Activated CD8-positive, alpha-beta T cell treated with anti-CD3 and anti-CD28 coated beads for 36 hours (primary cell): Measurements from ENCODE around the gene GJD4. TPM values are rescaled to one million over a fixed set of nuclear protein-coding genes. Genes with fewer than 3 reads are reported as not detected.

Source experiments
- ATAC-seq: fragments of 200-7000 bp; cut with Tn5 transposase; one replicate; pipeline ENCODE4 v1.10.0; 2021; ENCODE audit warnings: mild to moderate bottlenecking, moderate library complexity
- CTCF ChIA-PET: fragments of 350-600 bp; sonication (Branson Sonifier 250); formaldehyde crosslinking; loops from one replicate; lab custom pipeline; 2021; ENCODE audit warnings: antibody characterized with exemption; lab: Charles Lee
- POLR2A ChIA-PET: fragments of 350-600 bp; sonication (Branson Sonifier 250); formaldehyde crosslinking; loops from one replicate; lab custom pipeline; 2021; ENCODE audit warnings: antibody characterized with exemption; lab: Charles Lee
- DNase-seq: peaks from one replicate; pipeline ENCODE4 v3.0.0-alpha.2; 2020
- H3K27ac Mint-ChIP-seq: one replicate; pipeline ENCODE4 v1.8.0; 2021; ENCODE audit warnings: mild to moderate bottlenecking, mixed read lengths
- H3K27me3 Mint-ChIP-seq: one replicate; pipeline ENCODE4 v1.8.0; 2021; ENCODE audit warnings: mixed read lengths
- H3K36me3 Mint-ChIP-seq: one replicate; pipeline ENCODE4 v1.8.0; 2021; ENCODE audit warnings: low read depth, mixed read lengths
- H3K4me1 Mint-ChIP-seq: one replicate; pipeline ENCODE4 v1.8.0; 2021; ENCODE audit warnings: low read depth, mixed read lengths
- H3K4me3 Mint-ChIP-seq: one replicate; pipeline ENCODE4 v1.8.0; 2021; ENCODE audit warnings: mild to moderate bottlenecking, moderate library complexity, mixed read lengths
- H3K9me3 Mint-ChIP-seq: one replicate; pipeline ENCODE4 v1.8.0; 2021; ENCODE audit warnings: mixed read lengths
- intact Hi-C: fragments of 100-400 bp; cut with micrococcal nuclease; formaldehyde crosslinking; loops from one replicate; pipeline ENCODE4 v1.10.0; 2022
- total RNA-seq, 2 experiments: library from RNA; stranded (reverse); gene quantifications; one replicate each; pipeline ENCODE4 v1.2.3, GENCODE V29; 2021
- TF ChIP-seq, protein P1 (sequence below): fragments of 200-600 bp; IDR thresholded peaks from one replicate; pipeline ENCODE4 v1.8.0; 2022; ENCODE audit warnings: antibody characterized with exemption, mild to moderate bottlenecking

The GJD4 gene
- total RNA-seq, 2 experiments from 2014 or later = not detected

- intact Hi-C loops = no loop called here
- Mint-ChIP-seq H3K4me3 (no peak overlapping the region), H3K27ac (no peak overlapping the region), H3K27me3 (peaks cover 6% of the 10 kb centered on the region), H3K4me1 (no peaks in the 10 kb centered on the region), H3K36me3 (no peaks in the 10 kb centered on the region), H3K9me3 (peaks cover 6% of the 10 kb centered on the region)
- DNase-seq (no peak), ATAC-seq (no peak)
- CTCF ChIA-PET = no interaction called here
- TF ChIP-seq, protein P1, sequence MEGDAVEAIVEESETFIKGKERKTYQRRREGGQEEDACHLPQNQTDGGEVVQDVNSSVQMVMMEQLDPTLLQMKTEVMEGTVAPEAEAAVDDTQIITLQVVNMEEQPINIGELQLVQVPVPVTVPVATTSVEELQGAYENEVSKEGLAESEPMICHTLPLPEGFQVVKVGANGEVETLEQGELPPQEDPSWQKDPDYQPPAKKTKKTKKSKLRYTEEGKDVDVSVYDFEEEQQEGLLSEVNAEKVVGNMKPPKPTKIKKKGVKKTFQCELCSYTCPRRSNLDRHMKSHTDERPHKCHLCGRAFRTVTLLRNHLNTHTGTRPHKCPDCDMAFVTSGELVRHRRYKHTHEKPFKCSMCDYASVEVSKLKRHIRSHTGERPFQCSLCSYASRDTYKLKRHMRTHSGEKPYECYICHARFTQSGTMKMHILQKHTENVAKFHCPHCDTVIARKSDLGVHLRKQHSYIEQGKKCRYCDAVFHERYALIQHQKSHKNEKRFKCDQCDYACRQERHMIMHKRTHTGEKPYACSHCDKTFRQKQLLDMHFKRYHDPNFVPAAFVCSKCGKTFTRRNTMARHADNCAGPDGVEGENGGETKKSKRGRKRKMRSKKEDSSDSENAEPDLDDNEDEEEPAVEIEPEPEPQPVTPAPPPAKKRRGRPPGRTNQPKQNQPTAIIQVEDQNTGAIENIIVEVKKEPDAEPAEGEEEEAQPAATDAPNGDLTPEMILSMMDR = no peak
- POLR2A ChIA-PET = no interaction called here
Observed at GRCh38 chr10:35581655-35582054, 23.5 kb upstream of the GJD4 start.

- POLR2A ChIA-PET = no interaction called here
- no peak for ATAC-seq
- H3K27me3 Mint-ChIP-seq = peaks cover 6% of the 10 kb centered on the region
- H3K9me3 Mint-ChIP-seq = no peaks in the 10 kb centered on the region
- no peak overlapping the region for H3K27ac Mint-ChIP-seq
- TF ChIP-seq, protein P1 = no peak
- no peaks in the 10 kb centered on the region for H3K4me1 Mint-ChIP-seq
- CTCF ChIA-PET = interaction anchor here (1.8 kb wide), 1 partner anchor 22 kb away, joined by 8 read pairs; no protein-coding TSS in a partner anchor
- no peak for DNase-seq
- H3K36me3 Mint-ChIP-seq = no peaks in the 10 kb centered on the region
- H3K4me3 Mint-ChIP-seq = no peak overlapping the region
- intact Hi-C loops = no loop called here
Observed at GRCh38 chr10:35584946-35585345, 20.2 kb upstream of the GJD4 start.

DNA sequence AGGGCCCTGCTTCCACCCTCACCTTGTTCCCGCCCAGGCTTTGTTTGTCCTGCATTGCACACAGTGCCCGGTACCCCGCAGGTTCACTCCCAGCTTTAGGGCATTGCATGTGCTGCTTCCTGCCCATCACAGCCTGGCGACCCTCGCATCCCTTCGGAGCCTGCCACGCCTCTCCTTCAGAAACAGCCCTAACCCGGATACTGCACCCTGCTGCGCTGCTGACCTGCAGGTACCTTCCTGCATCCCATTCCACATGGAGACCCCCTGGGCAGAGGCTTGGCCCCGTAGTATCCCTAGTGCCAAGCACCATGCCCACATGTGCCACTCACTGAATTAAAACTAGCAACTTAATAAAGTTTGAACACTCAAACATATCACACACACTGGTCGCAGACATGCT lies 19.8 kb upstream of the GJD4 start:
- no peaks in the 10 kb centered on the region for H3K4me1 Mint-ChIP-seq
- no peaks in the 10 kb centered on the region for H3K9me3 Mint-ChIP-seq
- intact Hi-C loops = no loop called here
- no peak overlapping the region for H3K4me3 Mint-ChIP-seq
- DNase-seq (no peak), ATAC-seq (no peak)
- H3K27me3 Mint-ChIP-seq = peaks cover 6% of the 10 kb centered on the region
- no peak overlapping the region for H3K27ac Mint-ChIP-seq
- CTCF ChIA-PET = interaction anchor here (1.8 kb wide), 1 partner anchor 22 kb away, joined by 8 read pairs; no protein-coding TSS in a partner anchor
- TF ChIP-seq, protein P1 = no peak
- POLR2A ChIA-PET = no interaction called here
- no peaks in the 10 kb centered on the region for H3K36me3 Mint-ChIP-seq

- Mint-ChIP-seq H3K4me1 (no peaks in the 10 kb centered on the region), H3K9me3 (peaks cover 3% of the 10 kb centered on the region), H3K36me3 (no peaks in the 10 kb centered on the region), H3K27ac (no peak overlapping the region), H3K4me3 (no peak overlapping the region), H3K27me3 (peaks cover 8% of the 10 kb centered on the region)
- no peak for ATAC-seq
- no peak for DNase-seq
- ChIA-PET CTCF (no interaction called here), POLR2A (no interaction called here)
- TF ChIP-seq, protein P1 = no peak
- intact Hi-C loops = no loop called here
Observed at GRCh38 chr10:35585903-35586535, 19.1 kb upstream of the GJD4 start.

- CTCF ChIA-PET = interaction anchor here (0.6 to 1.2 kb wide), 2 partner anchors 26 to 594 kb away, joined by 3 to 5 read pairs; no protein-coding TSS in a partner anchor
- POLR2A ChIA-PET = interaction anchor here (1.3 kb wide), 1 partner anchor 9 kb away, joined by 3 read pairs; no protein-coding TSS in a partner anchor
- Mint-ChIP-seq H3K9me3 (peaks cover 3% of the 10 kb centered on the region), H3K27me3 (peaks cover 8% of the 10 kb centered on the region), H3K4me1 (no peaks in the 10 kb centered on the region), H3K36me3 (no peaks in the 10 kb centered on the region), H3K4me3 (no peak overlapping the region), H3K27ac (no peak overlapping the region)
- ATAC-seq (no peak), DNase-seq (no peak)
- intact Hi-C loops = no loop called here
- TF ChIP-seq, protein P1 = no peak
Observed at GRCh38 chr10:35588836-35589235, 16.3 kb upstream of the GJD4 start.
